ENCODE results near the gene DNAJC18. TPM values are rescaled to one million over a fixed set of nuclear protein-coding genes. Genes with fewer than 3 reads are reported as not detected.

The DNAJC18 gene
- total and polyA plus RNA-seq, 2 of the 8 experiments (the other 6 are each of a cell fraction or from before 2014, with no cell fraction given) = 7.8 to 29.2 TPM

GRCh38 chr5:139361835-139362429 is 77.4 kb downstream of the DNAJC18 start:
- Histone ChIP-seq H3K36me3 (ENCODE audit: control insufficient read depth in 2 of 4, insufficient read depth in 4 of 4, low read length in 3 of 4) (peaks cover 19 to 34% (median 30%) of the 10 kb centered on the region in 4 experiments), H4K5ac (ENCODE audit: insufficient read length, low read depth, low read length) (no peak overlapping the region)
- TF ChIP-seq ZNF274 (IDR thresholded peaks at IDR 0.05; ENCODE audit: borderline replicate concordance, extremely low read depth, low read length) (no peak), GTF2F1 (IDR thresholded peaks at IDR 0.05; ENCODE audit: borderline replicate concordance, low read depth, low read length) (no peak), SP1 (IDR thresholded peaks at IDR 0.05; ENCODE audit: low read depth, low read length) (no peak), SIX5 (IDR thresholded peaks at IDR 0.05; ENCODE audit: low read depth, low read length) (no peak), RAD21 (IDR thresholded peaks at IDR 0.05 in 1 of 2, conservative IDR thresholded peaks at IDR 0.05 in 1 of 2; ENCODE audit: low read depth in 2 of 2, low read length in 2 of 2) (no peak), SUZ12 (IDR thresholded peaks at IDR 0.05; ENCODE audit: low read length) (no peak), HDAC6 (IDR thresholded peaks at IDR 0.05; ENCODE audit: low read depth, low read length) (no peak), TAF7 (optimal IDR thresholded peaks at IDR 0.05; ENCODE audit: borderline replicate concordance, low read depth, low read length) (no peak), EGR1 (IDR thresholded peaks at IDR 0.05; ENCODE audit: borderline replicate concordance, low read depth, low read length) (no peak), SAP30 (IDR thresholded peaks at IDR 0.05; ENCODE audit: insufficient read depth, insufficient replicate concordance, low read length) (no peak), YY1 (IDR thresholded peaks at IDR 0.05; ENCODE audit: low read depth, low read length) (no peak), CTBP2 (IDR thresholded peaks at IDR 0.05; ENCODE audit: borderline replicate concordance, insufficient read depth, insufficient read length, low read length) (no peak), CBX5 (IDR thresholded peaks at IDR 0.05; ENCODE audit: low read depth, low read length) (no peak)

More at GRCh38 chr5:139361835-139362429, 77.4 kb downstream of the DNAJC18 start:
- Histone ChIP-seq H4K20me1 (replicated peaks in 1 of 2; ENCODE audit: control insufficient read depth in 1 of 2, insufficient read depth in 2 of 2, low read length in 2 of 2) (peaks cover 6 to 10% of the 10 kb centered on the region in 2 experiments), H3K4me3 (ENCODE audit: extremely low read depth in 1 of 4, insufficient read depth in 2 of 4, low read depth in 3 of 4, low read length in 4 of 4) (no peak overlapping the region), H2AK5ac (ENCODE audit: low read depth, low read length) (no peak overlapping the region), H3K27ac (ENCODE audit: low read depth, low read length) (no peak overlapping the region), H2AFZ (ENCODE audit: low read length) (no peak overlapping the region), H3K4me1 (replicated peaks in 1 of 4; ENCODE audit: control insufficient read depth in 3 of 4, insufficient read depth in 4 of 4, low read length in 3 of 4) (no peaks in the 10 kb centered on the region), H2BK12ac (ENCODE audit: low read depth, low read length) (no peak overlapping the region), H3K23ac (ENCODE audit: insufficient read length) (no peak overlapping the region), H3K9ac (replicated peaks in 1 of 4; ENCODE audit: extremely low read depth in 1 of 4, low read depth in 3 of 4, low read length in 3 of 4) (no peak overlapping the region), H4K8ac (ENCODE audit: extremely low read depth, insufficient read depth, low read length) (no peak overlapping the region), H2BK120ac (replicated peaks; ENCODE audit: low read depth, low read length) (no peak overlapping the region), H2BK20ac (ENCODE audit: low read length) (no peak overlapping the region), H3K56ac (replicated peaks; ENCODE audit: insufficient read length, low read depth, low read length) (no peak overlapping the region), H3K23me2 (ENCODE audit: low read depth, low read length) (no peaks in the 10 kb centered on the region), H3K4me2 (ENCODE audit: insufficient read depth in 1 of 2, low read depth in 2 of 2, low read length in 2 of 2) (no peak overlapping the region), H3K79me1 (ENCODE audit: low read depth, low read length) (peaks cover 8% of the 10 kb centered on the region; the same call in 1 of the 2 replicates), H3K79me2 (ENCODE audit: control insufficient read depth in 1 of 2, insufficient read depth in 2 of 2, low read length in 2 of 2) (peaks cover 7 to 53% of the 10 kb centered on the region in 2 experiments), H2BK15ac (ENCODE audit: low read length) (no peak overlapping the region), H2BK5ac (ENCODE audit: low read depth, low read length) (no peak overlapping the region), H3K4ac (replicated peaks; ENCODE audit: insufficient read length, low read depth, low read length) (no peak overlapping the region), H3K14ac (ENCODE audit: insufficient read length) (no peak overlapping the region), H3K18ac (ENCODE audit: extremely low read depth, low read length) (no peak overlapping the region), H3K9me3 (ENCODE audit: insufficient read depth in 2 of 2, low read depth in 1 of 2, low read length in 1 of 2) (no peaks in the 10 kb centered on the region), H3K27me3 (replicated peaks in 1 of 4; ENCODE audit: control insufficient read depth in 3 of 4, extremely low read depth in 1 of 4, insufficient read depth in 3 of 4, low read length in 3 of 4) (no peaks in the 10 kb centered on the region), H4K91ac (replicated peaks; ENCODE audit: insufficient read length, low read length) (no peak overlapping the region)
- ChIA-PET POLR2A (ENCODE audit: partially characterized antibody) (interaction anchor here (0.8 to 2.6 kb wide), 8 partner anchors 8 to 82 kb away, joined by 3 to 9 read pairs (median 3); partner anchors contain the start of genes MATR3 and PAIP2), CTCF (ENCODE audit: partially characterized antibody) (interaction anchor here (0.7 to 1.2 kb wide), 2 partner anchors 9 to 15 kb away, joined by 3 read pairs; no protein-coding TSS in a partner anchor)
- WGBS, 2 experiments (ENCODE audit: extremely low coverage in 1 of 2, insufficient coverage in 1 of 2, insufficient read length in 1 of 2, insufficient replicate concordance in 2 of 2, low coverage in 1 of 2, low lambda C conversion rate in 2 of 2, missing lambda C conversion rate in 1 of 2) = 95% methylated on average over 4 of the region's 6 CpGs; no CpG with 5 or more reads in 1 of the 2 experiments
- FAIRE-seq (no peak), DNase-seq (ENCODE audit: low read depth in 1 of 2, low spot score in 2 of 2) (no peak)
